HUES48 (cell line): ENCODE measurements around the gene TBL1XR1.
"Not testable (repeated sequence)": the region's sequence is repeated elsewhere in the genome, so short reads cannot be mapped to it uniquely, and the experiment has no call there.

Experiments
- H3K27ac ChIP-seq: one replicate; pipeline ENCODE4 v1.7.0; 2013; ENCODE audit warnings: low read depth, low read length, inconsistent platforms
- H3K27me3 ChIP-seq: 2 replicates; pipeline ENCODE4 v1.6.1; 2013; ENCODE audit warnings: mild to moderate bottlenecking, low read length; ENCODE audit not compliant: control insufficient read depth, insufficient read depth
- H3K36me3 ChIP-seq: 2 replicates; pipeline ENCODE4 v1.6.1; 2013; ENCODE audit warnings: low read length; ENCODE audit not compliant: control insufficient read depth, insufficient read depth
- H3K4me1 ChIP-seq: 2 replicates; pipeline ENCODE4 v1.6.1; 2013; ENCODE audit warnings: mild to moderate bottlenecking, low read length; ENCODE audit not compliant: control insufficient read depth, insufficient read depth
- H3K4me3 ChIP-seq: 2 replicates; pipeline ENCODE4 v1.5.1; 2013; ENCODE audit warnings: mild to moderate bottlenecking, low read depth, low read length
- H3K9ac ChIP-seq: 2 replicates; pipeline ENCODE4 v1.6.1; 2013; ENCODE audit warnings: mild to moderate bottlenecking, low read depth, low read length, moderate library complexity
- H3K9me3 ChIP-seq: 2 replicates; pipeline ENCODE4 v1.6.1; 2013; ENCODE audit warnings: low read length; ENCODE audit not compliant: control insufficient read depth, insufficient read depth

The TBL1XR1 gene

GRCh38 chr3:177194299-177194698 is 3.0 kb downstream of the TBL1XR1 start:
- Histone ChIP-seq H3K4me1 (peaks cover 40% of the 10 kb centered on the region), H3K9me3 (no peaks in the 10 kb centered on the region), H3K9ac (no peak overlapping the region), H3K27ac (no peak overlapping the region), H3K27me3 (no peaks in the 10 kb centered on the region), H3K4me3 (peak overlapping the region; percentile 97), H3K36me3 (no peaks in the 10 kb centered on the region)

GRCh38 chr3:177193688-177194268 is 3.5 kb downstream of the TBL1XR1 start:
- Histone ChIP-seq H3K4me3 (peak overlapping the region; percentile 97), H3K36me3 (no peaks in the 10 kb centered on the region), H3K27ac (no peak overlapping the region), H3K27me3 (no peaks in the 10 kb centered on the region), H3K4me1 (peaks cover 35% of the 10 kb centered on the region), H3K9ac (no peak overlapping the region), H3K9me3 (no peaks in the 10 kb centered on the region)

GRCh38 chr3:177193275-177193674 is 4.0 kb downstream of the TBL1XR1 start:
- peaks cover 30% of the 10 kb centered on the region for H3K4me1 ChIP-seq
- H3K36me3 ChIP-seq, H3K9ac ChIP-seq, H3K9me3 ChIP-seq, H3K27ac ChIP-seq, H3K27me3 ChIP-seq, H3K4me3 ChIP-seq: not testable (repeated sequence)

- Histone ChIP-seq H3K4me1 (peaks cover 30% of the 10 kb centered on the region), H3K36me3 (no peaks in the 10 kb centered on the region), H3K9me3 (no peaks in the 10 kb centered on the region), H3K4me3 (no peak overlapping the region), H3K9ac (no peak overlapping the region), H3K27ac (peak overlapping the region; percentile 56), H3K27me3 (no peaks in the 10 kb centered on the region)
Measured at GRCh38 chr3:177190756-177191681, 6.3 kb downstream of the TBL1XR1 start.

GRCh38 chr3:177190184-177190583 is 7.1 kb downstream of the TBL1XR1 start:
- not testable (repeated sequence) for H3K9me3 ChIP-seq, H3K36me3 ChIP-seq, H3K27me3 ChIP-seq, H3K27ac ChIP-seq, H3K4me3 ChIP-seq, H3K9ac ChIP-seq
- peaks cover 31% of the 10 kb centered on the region for H3K4me1 ChIP-seq

- H3K9ac ChIP-seq, H3K27me3 ChIP-seq, H3K9me3 ChIP-seq, H3K4me3 ChIP-seq, H3K36me3 ChIP-seq, H3K27ac ChIP-seq: not testable (repeated sequence)
- H3K4me1 ChIP-seq: peaks cover 18% of the 10 kb centered on the region
Measured at GRCh38 chr3:177188325-177188724, 9.0 kb downstream of the TBL1XR1 start.

GRCh38 chr3:177186306-177186705 is 11.0 kb downstream of the TBL1XR1 start:
- no peak overlapping the region for H3K27ac ChIP-seq
- H3K36me3 ChIP-seq: no peaks in the 10 kb centered on the region
- H3K9ac ChIP-seq: no peak overlapping the region
- H3K27me3 ChIP-seq: no peaks in the 10 kb centered on the region
- peaks cover 22% of the 10 kb centered on the region for H3K4me1 ChIP-seq
- H3K4me3 ChIP-seq: no peak overlapping the region
- H3K9me3 ChIP-seq: no peaks in the 10 kb centered on the region

GRCh38 chr3:177185035-177185574 is 12.2 kb downstream of the TBL1XR1 start:
- H3K36me3 ChIP-seq: no peaks in the 10 kb centered on the region
- H3K9me3 ChIP-seq: no peaks in the 10 kb centered on the region
- no peak overlapping the region for H3K27ac ChIP-seq
- no peaks in the 10 kb centered on the region for H3K27me3 ChIP-seq
- peaks cover 25% of the 10 kb centered on the region for H3K4me1 ChIP-seq
- no peak overlapping the region for H3K9ac ChIP-seq
- H3K4me3 ChIP-seq: no peak overlapping the region

GRCh38 chr3:177184602-177185001 is 12.7 kb downstream of the TBL1XR1 start:
- H3K9ac ChIP-seq, H3K27ac ChIP-seq, H3K36me3 ChIP-seq, H3K9me3 ChIP-seq, H3K4me3 ChIP-seq, H3K27me3 ChIP-seq: not testable (repeated sequence)
- H3K4me1 ChIP-seq: peaks cover 28% of the 10 kb centered on the region

GRCh38 chr3:177182352-177182751 is 14.9 kb downstream of the TBL1XR1 start:
- Histone ChIP-seq H3K4me1 (peaks cover 34% of the 10 kb centered on the region), H3K4me3 (no peak overlapping the region), H3K27ac (no peak overlapping the region), H3K36me3 (no peaks in the 10 kb centered on the region), H3K9me3 (no peaks in the 10 kb centered on the region), H3K9ac (no peak overlapping the region), H3K27me3 (no peaks in the 10 kb centered on the region)

- Histone ChIP-seq H3K27me3 (no peaks in the 10 kb centered on the region), H3K4me1 (peaks cover 33% of the 10 kb centered on the region), H3K9me3 (no peaks in the 10 kb centered on the region), H3K9ac (no peak overlapping the region), H3K4me3 (no peak overlapping the region), H3K27ac (no peak overlapping the region), H3K36me3 (no peaks in the 10 kb centered on the region)
Measured at GRCh38 chr3:177181418-177181817, 15.9 kb downstream of the TBL1XR1 start.
